Jurkat, Clone E6-1 (cell line): ENCODE measurements around the gene LRRC8B. TPM values are rescaled to one million over a fixed set of nuclear protein-coding genes. Genes with fewer than 3 reads are reported as not detected.
"Not testable (repeated sequence)": the region's sequence is repeated elsewhere in the genome, so short reads cannot be mapped to it uniquely, and the experiment has no call there.

Source experiments
- DNase-seq: peaks from one replicate; pipeline ENCODE4 v3.0.0-alpha.2; 2011; ENCODE audit warnings: low read depth, low spot score
- H3K4me3 ChIP-seq: 2 replicates; pipeline ENCODE4 v1.5.1; 2011; ENCODE audit warnings: mild to moderate bottlenecking, low read length, control low read depth, moderate library complexity
- polyA plus RNA-seq: library from polyadenylated mRNA; unstranded; fragments of >200 nt; gene quantifications from one replicate; pipeline ENCODE4 v1.2.1, GENCODE V29; 2012; ENCODE audit warnings: missing spikeins; ENCODE audit not compliant: insufficient read length, insufficient read depth

The LRRC8B gene
- 10.3 TPM for polyA plus RNA-seq

DNA sequence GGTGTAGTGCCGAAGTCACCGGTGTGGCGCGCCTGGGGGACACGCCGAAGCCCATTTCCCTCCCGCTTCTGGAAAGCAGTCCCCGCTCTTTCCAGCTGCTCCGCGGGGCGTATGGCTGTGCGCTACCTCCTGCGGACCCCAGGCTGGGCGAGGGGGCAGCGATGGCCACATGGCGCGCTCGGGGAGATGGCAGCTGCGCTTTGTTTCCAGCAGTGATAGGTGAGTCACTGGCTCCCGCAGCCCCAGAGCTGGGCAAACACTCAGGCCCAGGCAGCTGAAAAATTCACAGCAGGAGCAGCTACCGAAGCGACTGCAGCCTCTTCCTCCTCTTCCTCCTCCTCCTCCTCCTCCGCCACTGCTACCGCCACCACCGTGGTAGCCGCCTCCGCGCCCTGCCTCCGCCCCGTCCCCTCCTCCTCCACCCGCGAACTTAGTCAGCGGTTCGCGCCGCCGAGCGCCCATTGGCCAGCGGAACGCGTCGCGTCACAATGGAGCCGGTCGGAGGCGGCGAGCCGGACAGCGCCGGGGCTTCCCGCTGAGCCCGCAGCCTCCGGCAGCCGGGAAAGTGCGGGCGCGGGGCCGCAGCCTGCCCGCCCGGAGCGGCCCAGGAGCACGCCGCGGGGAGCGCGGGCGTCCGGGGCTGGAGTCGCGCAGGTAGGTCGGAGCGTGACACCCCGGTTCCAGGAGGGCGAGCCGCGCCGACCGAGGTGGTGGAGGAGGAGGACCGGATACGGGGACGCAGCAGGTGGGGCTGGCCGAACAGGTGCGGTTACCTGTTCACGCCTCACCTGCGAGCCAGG is at the start of gene LRRC8B:
Gene LRRC8B, plus strand, starts transcription at position 461 of the 800 bp plus-strand sequence. CDS start 57,822 bp downstream, outside the sequence.
- peak within 1 kb of the TSS; percentile 97 for H3K4me3 ChIP-seq
- DNase-seq = peak; percentile 76

GRCh38 chr1:89475269-89475668 is 49.4 kb upstream of the LRRC8B start:
- no peak for DNase-seq
- H3K4me3 ChIP-seq = no peak overlapping the region

DNA sequence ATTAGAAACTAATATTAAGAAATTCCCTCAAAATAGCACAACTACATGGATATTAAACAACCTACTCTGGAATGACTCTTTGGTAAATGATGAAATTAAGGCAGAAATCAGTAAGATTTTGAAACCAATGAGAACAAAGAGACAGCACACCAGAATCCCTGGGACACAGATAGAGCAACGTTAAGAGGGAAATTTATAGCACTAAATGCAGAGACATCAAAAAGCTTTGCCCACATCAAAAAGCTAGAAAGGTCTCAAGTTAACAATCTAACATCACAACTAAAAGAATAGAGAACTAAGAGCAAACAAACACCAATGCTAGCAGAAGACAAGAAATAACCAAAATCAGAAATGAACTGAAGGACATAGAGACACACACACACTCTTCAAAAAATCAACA is 48.6 kb upstream of the LRRC8B start:
- DNase-seq = peak; percentile 54

GRCh38 chr1:89483010-89483756 is 41.4 kb upstream of the LRRC8B start:
- H3K4me3 ChIP-seq = no peak overlapping the region
- peak; percentile 86 for DNase-seq

More for the DNA sequence above, 48.6 kb upstream of the LRRC8B start:
- no peak overlapping the region for H3K4me3 ChIP-seq

DNA sequence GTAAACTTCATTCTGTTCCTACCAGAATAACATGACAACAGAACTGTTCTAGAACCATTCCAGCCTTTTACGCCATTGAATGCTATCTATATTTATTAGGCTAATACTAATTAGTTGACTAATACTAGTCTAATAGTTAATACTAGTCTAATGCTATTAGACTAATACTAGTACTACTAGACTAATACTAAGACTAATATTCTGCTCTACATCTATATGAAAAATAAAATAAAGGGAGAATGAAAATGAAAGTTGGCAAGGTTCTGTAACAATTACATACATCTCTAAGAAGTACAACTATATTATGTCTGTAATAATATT is 40.9 kb upstream of the LRRC8B start:
- no peak for DNase-seq
- H3K4me3 ChIP-seq = no peak overlapping the region

GRCh38 chr1:89484092-89485038 is 40.3 kb upstream of the LRRC8B start:
- no peak overlapping the region for H3K4me3 ChIP-seq
- DNase-seq = peak; percentile 72

GRCh38 chr1:89487972-89488371 is 36.7 kb upstream of the LRRC8B start:
- H3K4me3 ChIP-seq = no peak overlapping the region; the same call in 1 of the 2 replicates
- peak; percentile 82 for DNase-seq

GRCh38 chr1:89489047-89489729 is 35.4 kb upstream of the LRRC8B start:
- peak; percentile 74 for DNase-seq
- H3K4me3 ChIP-seq = no peak overlapping the region

DNA sequence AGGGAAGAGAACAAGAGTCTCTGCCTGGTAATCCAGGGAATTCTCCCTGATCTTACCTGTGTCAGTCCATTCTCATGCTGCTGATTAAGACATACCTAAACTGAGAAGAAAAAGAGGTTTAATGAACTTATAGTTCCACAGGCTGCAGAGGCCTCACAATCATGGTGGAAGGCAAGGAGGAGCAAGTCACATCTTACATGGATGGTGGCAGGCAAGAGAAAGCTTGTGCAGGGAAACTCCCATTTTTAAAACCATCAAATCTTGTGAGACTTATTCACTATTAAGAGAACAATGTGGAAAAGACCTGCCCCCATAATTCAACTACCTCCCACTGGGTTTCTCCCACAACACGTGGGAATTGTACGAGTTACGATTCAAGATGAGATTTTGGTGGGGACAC is 34.2 kb upstream of the LRRC8B start:
- no peak for DNase-seq
- no peak overlapping the region for H3K4me3 ChIP-seq

DNA sequence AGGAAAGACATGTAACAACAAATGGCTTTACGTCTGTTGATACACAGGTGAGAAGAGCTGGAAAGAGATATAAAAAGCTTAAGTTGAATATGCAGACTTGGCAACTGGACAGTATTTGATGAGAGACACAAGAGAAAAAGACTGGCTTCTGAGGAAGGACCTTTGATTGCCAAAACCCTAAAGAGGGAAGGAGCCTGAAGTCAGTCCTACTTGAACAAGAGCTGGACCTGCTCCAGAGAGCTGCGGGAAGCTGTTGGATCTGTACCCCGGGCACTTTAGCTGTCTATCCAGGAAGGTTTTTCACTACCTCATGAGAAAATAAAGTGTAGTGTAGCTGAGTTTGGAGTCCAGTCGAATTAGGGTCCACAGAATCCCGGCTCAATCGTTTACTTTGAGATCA is 25.3 kb upstream of the LRRC8B start:
- no peak overlapping the region for H3K4me3 ChIP-seq
- DNase-seq = no peak

DNA sequence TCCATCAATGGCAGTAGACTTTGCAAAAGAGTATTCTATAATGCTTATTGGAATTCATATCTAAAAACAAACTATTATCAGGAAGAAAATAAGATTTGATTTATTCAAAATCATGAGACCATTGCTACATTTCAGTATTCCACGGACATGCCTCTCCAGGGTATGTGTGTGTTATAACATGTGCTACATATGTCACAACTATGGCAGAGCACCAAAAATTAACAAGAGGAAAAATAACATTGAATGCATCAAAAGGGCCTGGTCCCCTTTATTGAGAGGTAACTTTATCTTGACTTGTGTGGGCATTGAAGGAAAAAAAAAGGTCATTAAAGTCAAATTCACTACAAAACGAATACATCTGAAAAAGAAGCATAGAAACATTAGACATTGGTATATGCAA is 22.6 kb upstream of the LRRC8B start:
- DNase-seq = no peak

GRCh38 chr1:89502895-89503294 is 21.7 kb upstream of the LRRC8B start:
- no peak for DNase-seq
- H3K4me3 ChIP-seq = no peak overlapping the region

More for the DNA sequence above, 22.6 kb upstream of the LRRC8B start:
- H3K4me3 ChIP-seq = no peak overlapping the region

- H3K4me3 ChIP-seq = no peak overlapping the region
- DNase-seq = no peak
These were observed 20.9 kb upstream of the LRRC8B start for GRCh38 chr1:89503690-89504089.

GRCh38 chr1:89510061-89510460 is 14.6 kb upstream of the LRRC8B start:
- not testable (repeated sequence) for DNase-seq, H3K4me3 ChIP-seq

GRCh38 chr1:89512996-89513720 is 11.5 kb upstream of the LRRC8B start:
- H3K4me3 ChIP-seq = no peak overlapping the region

GRCh38 chr1:89516055-89516454 is 8.6 kb upstream of the LRRC8B start:
- no peak for DNase-seq
- H3K4me3 ChIP-seq = no peak overlapping the region

More at GRCh38 chr1:89512996-89513720, 11.5 kb upstream of the LRRC8B start:
- no peak for DNase-seq

GRCh38 chr1:89518221-89518631 is 6.4 kb upstream of the LRRC8B start:
- DNase-seq = no peak
- no peak overlapping the region for H3K4me3 ChIP-seq

DNA sequence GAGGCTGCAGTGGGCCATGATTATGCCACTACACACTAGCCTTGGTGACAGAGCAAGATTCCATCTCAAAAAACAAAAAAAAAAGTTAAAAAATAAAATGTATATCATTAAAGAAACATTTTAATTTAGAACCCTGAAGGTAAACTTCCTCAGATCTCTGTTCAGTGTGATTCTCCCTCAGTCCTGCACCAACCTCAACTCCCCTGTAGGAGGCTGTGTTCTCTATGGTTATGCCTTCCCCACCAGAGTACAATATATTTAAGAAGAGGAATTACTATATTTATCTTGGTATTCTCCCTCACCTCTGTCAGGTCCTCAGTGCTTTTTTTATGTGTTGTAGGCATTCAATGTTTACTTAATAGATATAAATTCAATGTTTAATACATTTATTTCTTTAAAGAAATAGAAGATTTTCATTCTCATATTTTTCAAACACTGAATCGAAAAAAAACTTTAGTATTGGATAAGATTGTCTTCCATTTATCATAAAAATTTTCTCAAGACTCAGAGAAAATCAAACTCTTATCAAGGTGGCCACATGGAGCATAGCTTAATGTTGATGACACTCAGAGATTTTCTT is 4.8 kb upstream of the LRRC8B start:
- H3K4me3 ChIP-seq = no peak overlapping the region
- DNase-seq = peak; percentile 47
